ENCODE measurements around the gene TYMS.
"Not testable (repeated sequence)": the region's sequence is repeated elsewhere in the genome, so short reads cannot be mapped to it uniquely, and the experiment has no call there.

Gene TYMS

GRCh38 chr18:682416-682815 lies 25.0 kb downstream of the TYMS start:
- H3K4me3 ChIP-seq (ENCODE audit: low read depth in 1 of 5, low read length in 5 of 5); H3K27me3 ChIP-seq (ENCODE audit: control insufficient read depth in 5 of 5, insufficient read depth in 4 of 5, low read length in 5 of 5); H3K9ac ChIP-seq (ENCODE audit: low read length in 5 of 5); H3K27ac ChIP-seq (ENCODE audit: low read depth, low read length); H3K4me1 ChIP-seq (ENCODE audit: control insufficient read depth in 5 of 5, insufficient read depth in 5 of 5, low read length in 5 of 5); H3K9me3 ChIP-seq (ENCODE audit: control insufficient read depth in 5 of 5, low read length in 5 of 5): not testable (repeated sequence)
- H3K36me3 ChIP-seq (ENCODE audit: control insufficient read depth in 5 of 5, insufficient read depth in 5 of 5, low read length in 5 of 5) = peaks cover 14 to 70% (median 49%) of the 10 kb centered on the region in 5 donors

- Histone ChIP-seq H3K4me1 (ENCODE audit: control insufficient read depth in 5 of 5, insufficient read depth in 5 of 5, low read length in 5 of 5) (no peaks in the 10 kb centered on the region), H3K9ac (ENCODE audit: low read length in 5 of 5) (no peak overlapping the region), H3K27ac (ENCODE audit: low read depth, low read length) (no peak overlapping the region), H3K27me3 (ENCODE audit: control insufficient read depth in 5 of 5, insufficient read depth in 4 of 5, low read length in 5 of 5) (no peaks in the 10 kb centered on the region), H3K36me3 (ENCODE audit: control insufficient read depth in 5 of 5, insufficient read depth in 5 of 5, low read length in 5 of 5) (peaks cover 14 to 69% (median 44%) of the 10 kb centered on the region in 5 donors), H3K4me3 (ENCODE audit: low read depth in 1 of 5, low read length in 5 of 5) (no peak overlapping the region), H3K9me3 (ENCODE audit: control insufficient read depth in 5 of 5, low read length in 5 of 5) (no peaks in the 10 kb centered on the region)
Observed at GRCh38 chr18:682833-683232, 25.4 kb downstream of the TYMS start.

DNA sequence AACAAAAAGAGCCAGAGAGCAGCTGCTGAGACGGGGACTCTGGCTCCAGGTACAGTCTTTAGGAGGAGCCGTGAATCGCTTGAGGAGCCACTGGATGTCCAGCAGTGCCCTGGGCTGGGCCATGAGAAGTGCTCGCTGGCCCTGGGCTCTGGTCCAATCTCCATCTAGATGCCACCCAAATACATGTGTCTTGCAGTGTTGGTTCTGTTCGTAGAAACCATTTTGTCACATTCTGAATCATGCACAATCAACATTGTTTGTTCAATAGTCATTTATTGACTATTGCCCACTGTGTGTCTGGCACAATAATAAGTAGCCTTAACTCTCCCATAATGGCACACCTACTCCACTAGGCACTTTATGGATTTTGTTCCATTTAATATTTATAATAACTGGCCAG lies 26.1 kb downstream of the TYMS start:
- Histone ChIP-seq H3K4me1 (ENCODE audit: control insufficient read depth in 5 of 5, insufficient read depth in 5 of 5, low read length in 5 of 5) (no peaks in the 10 kb centered on the region), H3K27me3 (ENCODE audit: control insufficient read depth in 5 of 5, insufficient read depth in 4 of 5, low read length in 5 of 5) (no peaks in the 10 kb centered on the region), H3K9me3 (ENCODE audit: control insufficient read depth in 5 of 5, low read length in 5 of 5) (no peaks in the 10 kb centered on the region), H3K36me3 (ENCODE audit: control insufficient read depth in 5 of 5, insufficient read depth in 5 of 5, low read length in 5 of 5) (peaks cover 14 to 63% (median 39%) of the 10 kb centered on the region in 5 donors), H3K27ac (ENCODE audit: low read depth, low read length) (no peak overlapping the region), H3K9ac (ENCODE audit: low read length in 5 of 5) (no peak overlapping the region), H3K4me3 (ENCODE audit: low read depth in 1 of 5, low read length in 5 of 5) (no peak overlapping the region)

- Histone ChIP-seq H3K9me3 (ENCODE audit: control insufficient read depth in 5 of 5, low read length in 5 of 5) (no peaks in the 10 kb centered on the region), H3K36me3 (ENCODE audit: control insufficient read depth in 5 of 5, insufficient read depth in 5 of 5, low read length in 5 of 5) (peaks cover 14 to 46% (median 34%) of the 10 kb centered on the region in 5 donors), H3K27me3 (ENCODE audit: control insufficient read depth in 5 of 5, insufficient read depth in 4 of 5, low read length in 5 of 5) (no peaks in the 10 kb centered on the region), H3K27ac (ENCODE audit: low read depth, low read length) (no peak overlapping the region), H3K4me1 (ENCODE audit: control insufficient read depth in 5 of 5, insufficient read depth in 5 of 5, low read length in 5 of 5) (no peaks in the 10 kb centered on the region), H3K4me3 (ENCODE audit: low read depth in 1 of 5, low read length in 5 of 5) (no peak overlapping the region), H3K9ac (ENCODE audit: low read length in 5 of 5) (no peak overlapping the region)
Observed at GRCh38 chr18:685438-685837, 28.0 kb downstream of the TYMS start.

DNA sequence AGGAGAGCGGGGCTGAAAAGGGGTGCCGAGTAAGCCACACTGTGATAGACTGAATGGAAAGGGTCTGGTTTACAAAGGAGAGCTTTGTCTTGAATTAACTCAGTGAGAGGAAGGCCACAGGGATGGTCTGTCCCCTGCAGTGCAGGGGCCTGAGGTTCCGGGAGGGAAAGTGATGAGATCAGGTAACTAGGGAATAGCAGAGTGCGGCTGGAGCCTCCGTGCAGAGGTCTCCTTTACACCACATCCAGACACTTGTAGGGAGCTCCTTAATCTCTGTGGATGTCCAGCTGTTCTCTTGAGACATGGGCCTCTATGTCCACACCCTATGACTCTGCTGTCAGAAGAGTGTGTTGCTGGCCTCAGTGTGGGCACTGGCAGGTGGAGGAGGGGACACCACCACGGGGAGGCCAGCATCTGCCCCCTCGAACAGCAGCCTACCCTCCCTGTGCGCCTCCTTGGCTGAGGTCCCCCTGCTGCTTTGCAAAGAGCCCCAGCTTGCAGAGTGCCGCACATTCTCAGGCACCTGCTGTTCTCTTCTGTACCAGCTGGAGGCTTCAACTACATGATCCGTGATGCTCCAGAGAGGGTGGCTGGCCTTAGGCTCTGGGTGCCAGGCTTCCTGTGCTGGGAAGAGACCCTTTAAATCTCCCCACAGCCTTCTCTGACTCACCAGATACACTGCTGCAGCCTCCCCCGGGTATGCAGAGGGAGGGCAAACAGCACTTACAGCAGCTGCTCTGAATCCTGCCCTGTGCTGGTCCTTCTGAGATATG lies 29.1 kb downstream of the TYMS start:
- Histone ChIP-seq H3K4me1 (ENCODE audit: control insufficient read depth in 5 of 5, insufficient read depth in 5 of 5, low read length in 5 of 5) (no peaks in the 10 kb centered on the region), H3K36me3 (ENCODE audit: control insufficient read depth in 5 of 5, insufficient read depth in 5 of 5, low read length in 5 of 5) (peaks cover 14 to 40% (median 28%) of the 10 kb centered on the region in 5 donors), H3K27me3 (ENCODE audit: control insufficient read depth in 5 of 5, insufficient read depth in 4 of 5, low read length in 5 of 5) (no peaks in the 10 kb centered on the region), H3K9me3 (ENCODE audit: control insufficient read depth in 5 of 5, low read length in 5 of 5) (no peaks in the 10 kb centered on the region), H3K27ac (ENCODE audit: low read depth, low read length) (no peak overlapping the region), H3K4me3 (ENCODE audit: low read depth in 1 of 5, low read length in 5 of 5) (no peak overlapping the region), H3K9ac (ENCODE audit: low read length in 5 of 5) (no peak overlapping the region)

- Histone ChIP-seq H3K27me3 (ENCODE audit: control insufficient read depth in 5 of 5, insufficient read depth in 4 of 5, low read length in 5 of 5) (no peaks in the 10 kb centered on the region), H3K9me3 (ENCODE audit: control insufficient read depth in 5 of 5, low read length in 5 of 5) (no peaks in the 10 kb centered on the region), H3K9ac (ENCODE audit: low read length in 5 of 5) (no peak overlapping the region), H3K4me1 (ENCODE audit: control insufficient read depth in 5 of 5, insufficient read depth in 5 of 5, low read length in 5 of 5) (no peaks in the 10 kb centered on the region), H3K36me3 (ENCODE audit: control insufficient read depth in 5 of 5, insufficient read depth in 5 of 5, low read length in 5 of 5) (peaks cover 9 to 40% (median 27%) of the 10 kb centered on the region in 5 donors), H3K27ac (ENCODE audit: low read depth, low read length) (no peak overlapping the region), H3K4me3 (ENCODE audit: low read depth in 1 of 5, low read length in 5 of 5) (no peak overlapping the region)
Observed at GRCh38 chr18:688323-688722, 30.9 kb downstream of the TYMS start.

- no peaks in the 10 kb centered on the region for H3K27me3 ChIP-seq (ENCODE audit: control insufficient read depth in 5 of 5, insufficient read depth in 4 of 5, low read length in 5 of 5)
- no peak overlapping the region for H3K27ac ChIP-seq (ENCODE audit: low read depth, low read length)
- no peak overlapping the region for H3K9ac ChIP-seq (ENCODE audit: low read length in 5 of 5)
- no peak overlapping the region for H3K4me3 ChIP-seq (ENCODE audit: low read depth in 1 of 5, low read length in 5 of 5)
- H3K4me1 ChIP-seq (ENCODE audit: control insufficient read depth in 5 of 5, insufficient read depth in 5 of 5, low read length in 5 of 5) = no peaks in the 10 kb centered on the region
- H3K36me3 ChIP-seq (ENCODE audit: control insufficient read depth in 5 of 5, insufficient read depth in 5 of 5, low read length in 5 of 5) = peaks cover 2 to 34% (median 24%) of the 10 kb centered on the region in 5 donors
- no peaks in the 10 kb centered on the region for H3K9me3 ChIP-seq (ENCODE audit: control insufficient read depth in 5 of 5, low read length in 5 of 5)
Observed at GRCh38 chr18:692824-693223, 35.4 kb downstream of the TYMS start.

DNA sequence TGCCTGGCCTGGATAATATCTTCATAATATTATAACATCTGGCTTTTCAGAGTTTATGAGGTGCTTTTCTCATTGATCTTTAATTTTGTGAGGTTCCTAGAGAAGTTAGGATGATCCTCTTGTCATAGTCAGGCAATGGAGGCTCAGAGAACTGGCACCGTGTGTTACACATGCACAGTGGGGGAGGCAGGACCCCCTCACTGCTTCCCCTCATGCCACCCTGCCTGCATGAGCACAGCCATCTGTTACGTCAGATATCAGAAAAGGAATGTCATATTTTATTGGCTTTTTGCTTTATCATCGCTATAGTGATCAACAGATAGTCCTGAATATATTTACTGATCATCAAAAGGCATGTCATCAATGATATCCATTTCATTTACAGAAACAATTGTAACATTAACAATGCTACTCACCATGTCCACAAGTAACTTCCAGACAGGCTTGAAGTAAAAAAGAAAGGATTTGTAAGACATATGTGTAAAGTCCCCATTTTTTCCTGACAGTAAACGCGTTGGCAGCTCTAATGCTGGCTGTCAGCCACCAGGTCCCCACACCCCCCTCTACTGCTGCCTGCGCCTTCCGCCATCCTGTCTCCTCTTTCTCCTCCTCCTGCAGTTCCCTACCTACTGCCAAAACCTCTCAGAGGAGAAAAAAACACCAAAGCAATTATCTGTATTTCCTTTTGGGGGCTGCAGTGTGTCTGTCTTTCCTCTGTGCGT lies 36.2 kb downstream of the TYMS start:
- Histone ChIP-seq H3K4me3 (ENCODE audit: low read depth in 1 of 5, low read length in 5 of 5) (no peak overlapping the region), H3K4me1 (ENCODE audit: control insufficient read depth in 5 of 5, insufficient read depth in 5 of 5, low read length in 5 of 5) (no peaks in the 10 kb centered on the region), H3K27me3 (ENCODE audit: control insufficient read depth in 5 of 5, insufficient read depth in 4 of 5, low read length in 5 of 5) (no peaks in the 10 kb centered on the region), H3K27ac (ENCODE audit: low read depth, low read length) (no peak overlapping the region), H3K9ac (ENCODE audit: low read length in 5 of 5) (no peak overlapping the region), H3K36me3 (ENCODE audit: control insufficient read depth in 5 of 5, insufficient read depth in 5 of 5, low read length in 5 of 5) (peaks cover 2 to 34% (median 24%) of the 10 kb centered on the region in 5 donors), H3K9me3 (ENCODE audit: control insufficient read depth in 5 of 5, low read length in 5 of 5) (no peaks in the 10 kb centered on the region)

GRCh38 chr18:697012-697411 lies 39.6 kb downstream of the TYMS start:
- H3K36me3 ChIP-seq (ENCODE audit: control insufficient read depth in 5 of 5, insufficient read depth in 5 of 5, low read length in 5 of 5) = peaks cover 2 to 27% (median 17%) of the 10 kb centered on the region in 5 donors
- no peaks in the 10 kb centered on the region for H3K27me3 ChIP-seq (ENCODE audit: control insufficient read depth in 5 of 5, insufficient read depth in 4 of 5, low read length in 5 of 5)
- no peak overlapping the region for H3K4me3 ChIP-seq (ENCODE audit: low read depth in 1 of 5, low read length in 5 of 5)
- no peak overlapping the region for H3K9ac ChIP-seq (ENCODE audit: low read length in 5 of 5)
- H3K9me3 ChIP-seq (ENCODE audit: control insufficient read depth in 5 of 5, low read length in 5 of 5) = no peaks in the 10 kb centered on the region
- no peaks in the 10 kb centered on the region for H3K4me1 ChIP-seq (ENCODE audit: control insufficient read depth in 5 of 5, insufficient read depth in 5 of 5, low read length in 5 of 5)
- no peak overlapping the region for H3K27ac ChIP-seq (ENCODE audit: low read depth, low read length)

DNA sequence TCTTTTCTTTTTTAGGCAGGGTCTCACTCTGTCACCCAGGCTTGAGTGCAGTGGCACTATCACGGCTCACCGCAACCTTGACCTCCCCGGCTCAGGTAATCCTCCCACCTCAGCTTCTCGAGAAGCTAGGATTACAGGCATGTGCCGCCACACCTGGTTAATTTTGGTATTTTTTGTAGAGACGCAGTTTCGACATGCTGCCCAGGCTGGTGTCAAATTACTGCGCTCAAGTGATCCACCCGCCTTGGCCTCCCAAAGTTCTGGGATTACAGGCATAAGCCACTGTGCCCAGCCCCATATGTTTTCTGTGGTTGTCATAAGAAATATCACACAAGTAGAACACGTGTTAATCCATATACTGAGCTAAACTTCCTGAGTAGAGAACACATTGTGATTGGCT lies 40.3 kb downstream of the TYMS start:
- Histone ChIP-seq H3K4me1 (ENCODE audit: control insufficient read depth in 5 of 5, insufficient read depth in 5 of 5, low read length in 5 of 5) (no peaks in the 10 kb centered on the region), H3K27me3 (ENCODE audit: control insufficient read depth in 5 of 5, insufficient read depth in 4 of 5, low read length in 5 of 5) (no peaks in the 10 kb centered on the region), H3K27ac (ENCODE audit: low read depth, low read length) (no peak overlapping the region), H3K36me3 (ENCODE audit: control insufficient read depth in 5 of 5, insufficient read depth in 5 of 5, low read length in 5 of 5) (peaks cover 2 to 20% (median 13%) of the 10 kb centered on the region in 5 donors), H3K4me3 (ENCODE audit: low read depth in 1 of 5, low read length in 5 of 5) (no peak overlapping the region), H3K9me3 (ENCODE audit: control insufficient read depth in 5 of 5, low read length in 5 of 5) (no peaks in the 10 kb centered on the region), H3K9ac (ENCODE audit: low read length in 5 of 5) (no peak overlapping the region)
